Cardiac muscle cell (in vitro differentiated cells and primary cell): ENCODE measurements around the gene KCTD8. TPM values are rescaled to one million over a fixed set of nuclear protein-coding genes. Genes with fewer than 3 reads are reported as not detected.
A peak's percentile ranks its signal among the peaks of the same experiment; 100 is the strongest.

Source experiments
- DNase-seq, 2 donors: peaks; one replicate each; pipeline versions ENCODE4 v3.0.0 to v3.0.0-alpha.2; 2010 to 2017; ENCODE audit warnings: low read depth in 1 of 2, low spot score in 1 of 2
- H3K27ac ChIP-seq: fragments of 200-600 bp; sonication (generic); 2 replicates; pipeline ENCODE4 v1.5.1; 2016
- H3K27me3 ChIP-seq: fragments of 200-600 bp; sonication (generic); 2 replicates; pipeline ENCODE4 v1.6.0; 2016; ENCODE audit warnings: control low read depth
- H3K36me3 ChIP-seq: fragments of 200-600 bp; sonication (generic); 2 replicates; pipeline ENCODE4 v1.5.1; 2016; ENCODE audit warnings: control low read depth
- H3K4me1 ChIP-seq: fragments of 200-600 bp; sonication (generic); 2 replicates; pipeline ENCODE4 v1.8.1; 2017; ENCODE audit warnings: low read depth, mild to moderate bottlenecking, mixed run types
- H3K4me3 ChIP-seq: fragments of 200-600 bp; sonication (generic); 2 replicates; pipeline ENCODE4 v1.5.1; 2016; ENCODE audit warnings: mild to moderate bottlenecking
- H3K9me3 ChIP-seq: fragments of 200-600 bp; sonication (generic); 2 replicates; pipeline ENCODE4 v1.5.1; 2017; ENCODE audit warnings: low read depth, mild to moderate bottlenecking, control low read depth
- CTCF ChIP-seq: IDR thresholded peaks from 2 replicates; pipeline ENCODE4 v1.5.1; 2012; ENCODE audit warnings: low read depth, mild to moderate bottlenecking, low read length
- polyA plus RNA-seq: library from polyadenylated mRNA; unstranded; fragments of >200 nt; fragmentation: Nextera tagmentation; extraction: Ambion mirVana; gene quantifications from 2 replicates; pipeline ENCODE4 v1.2.1, GENCODE V29; 2016
- total RNA-seq: library from RNA; depleted of rRNA; stranded (reverse); fragments of >200 nt; gene quantifications from 2 replicates; pipeline ENCODE4 v1.2.3, GENCODE V29; 2016

KCTD8 gene
- total RNA-seq (0.56 and 3.0 TPM in 2 replicates), polyA plus RNA-seq (1.3 and 2.3 TPM in 2 replicates)

- Histone ChIP-seq H3K27ac (no peak within 1 kb of the TSS), H3K9me3 (no peaks in the 10 kb centered on the region), H3K4me3 (peak within 1 kb of the TSS; percentile 35), H3K36me3 (no peaks in the 10 kb centered on the region), H3K4me1 (no peaks in the 10 kb centered on the region), H3K27me3 (peaks cover 71% of the 10 kb centered on the region)
- peak; percentile 83 to 95 for DNase-seq
- TF ChIP-seq CTCF, result peak; percentile 72
These were observed at the start of gene KCTD8 for GRCh38 chr4:44448521-44449461. Gene KCTD8, minus strand, starts transcription at chr4:44448809.

GRCh38 chr4:44494810-44495701 is 46.4 kb upstream of the KCTD8 start:
- no peak for TF ChIP-seq CTCF
- H3K9me3 ChIP-seq, result no peaks in the 10 kb centered on the region
- DNase-seq, result no peak

GRCh38 chr4:44493924-44494323 is 45.3 kb upstream of the KCTD8 start:
- no peak overlapping the region for H3K4me3 ChIP-seq
- no peaks in the 10 kb centered on the region for H3K4me1 ChIP-seq
- peak; percentile 6 to 63 for DNase-seq
- no peaks in the 10 kb centered on the region for H3K9me3 ChIP-seq
- TF ChIP-seq CTCF, result peak; percentile 34
- H3K27ac ChIP-seq, result no peak overlapping the region
- H3K36me3 ChIP-seq, result no peaks in the 10 kb centered on the region
- no peaks in the 10 kb centered on the region for H3K27me3 ChIP-seq

More at GRCh38 chr4:44494810-44495701, 46.4 kb upstream of the KCTD8 start:
- Histone ChIP-seq H3K27ac (no peak overlapping the region), H3K4me1 (no peaks in the 10 kb centered on the region), H3K27me3 (no peaks in the 10 kb centered on the region), H3K4me3 (no peak overlapping the region), H3K36me3 (no peaks in the 10 kb centered on the region)

GRCh38 chr4:44487341-44487740 is 38.7 kb upstream of the KCTD8 start:
- Histone ChIP-seq H3K27me3 (no peaks in the 10 kb centered on the region), H3K9me3 (no peaks in the 10 kb centered on the region), H3K36me3 (no peaks in the 10 kb centered on the region), H3K4me1 (no peaks in the 10 kb centered on the region), H3K4me3 (no peak overlapping the region), H3K27ac (no peak overlapping the region)
- TF ChIP-seq CTCF, result no peak
- DNase-seq, result no peak

GRCh38 chr4:44479731-44480130 is 31.1 kb upstream of the KCTD8 start:
- Histone ChIP-seq H3K27me3 (no peaks in the 10 kb centered on the region), H3K27ac (no peak overlapping the region), H3K4me3 (no peak overlapping the region), H3K9me3 (no peaks in the 10 kb centered on the region), H3K36me3 (no peaks in the 10 kb centered on the region), H3K4me1 (no peaks in the 10 kb centered on the region)
- peak in 1 of 2 donors; percentile 15 for DNase-seq
- TF ChIP-seq CTCF, result no peak
